Sciatic nerve (tissue), 2 donors: ENCODE results near the gene DLEC1. TPM values are rescaled to one million over a fixed set of nuclear protein-coding genes. Genes with fewer than 3 reads are reported as not detected.
"Not testable (repeated sequence)": the region's sequence is repeated elsewhere in the genome, so short reads cannot be mapped to it uniquely, and the experiment has no call there.

Source experiments
- ATAC-seq: fragments of 200-7000 bp; cut with Tn5 transposase; one replicate; pipeline ENCODE4 v1.9.1; 2020; ENCODE audit warnings: mild to moderate bottlenecking, moderate library complexity
- DNase-seq: peaks from one replicate; pipeline ENCODE4 v3.0.0-alpha.2; 2020; ENCODE audit warnings: low spot score
- intact Hi-C: fragments of 100-400 bp; cut with DNase I; formaldehyde crosslinking; loops from one replicate; pipeline ENCODE4 v1.14.2; 2022
- total RNA-seq: library from RNA; stranded (reverse); fragmentation: NEBNext Ultra II Directional; extraction: Animal tissue kit (Norgen Biotek cat#: 25700); gene quantifications from one replicate; pipeline ENCODE4 v1.2.1, GENCODE V29; 2021
- donor health status: DM: no; HTN: no; CAD: no.
- donor health status: DM: no; HTN: no; CAD: no.

DLEC1 gene
- total RNA-seq, 1 donor from 2014 or later = 4.8 TPM

- DNase-seq (peak; percentile 64), ATAC-seq (no peak)
- intact Hi-C loops = no loop called here
Measured at GRCh38 chr3:38030126-38031021, 8.6 kb upstream of the DLEC1 start.

GRCh38 chr3:38031022-38031994 lies 7.7 kb upstream of the DLEC1 start:
- no peak for ATAC-seq
- DNase-seq = peak; percentile 68
- intact Hi-C loops = no loop called here

GRCh38 chr3:38032328-38032865 lies 6.6 kb upstream of the DLEC1 start:
- ATAC-seq (no peak), DNase-seq (no peak)
- intact Hi-C loops = no loop called here

- DNase-seq, intact Hi-C loops, ATAC-seq: not testable (repeated sequence)
Measured at GRCh38 chr3:38033586-38033985, 5.4 kb upstream of the DLEC1 start.

- intact Hi-C loops, DNase-seq, ATAC-seq: not testable (repeated sequence)
Measured at GRCh38 chr3:38034335-38034734, 4.7 kb upstream of the DLEC1 start.

GRCh38 chr3:38036286-38036685 lies 2.7 kb upstream of the DLEC1 start:
- no peak for ATAC-seq
- DNase-seq = no peak
- intact Hi-C loops = no loop called here

- ATAC-seq (no peak), DNase-seq (no peak)
- intact Hi-C loops = no loop called here
Measured at GRCh38 chr3:38036906-38037305, 2.1 kb upstream of the DLEC1 start.

GRCh38 chr3:38038447-38038911 lies 529 bp upstream of the DLEC1 start:
- intact Hi-C loops = no loop called here
- DNase-seq (no peak), ATAC-seq (peak; percentile 5)

GRCh38 chr3:38039899-38040261 lies 872 bp downstream of the DLEC1 start:
- intact Hi-C loops = no loop called here
- peak; percentile 94 for ATAC-seq
- peak; percentile 77 for DNase-seq

GRCh38 chr3:38040401-38040800 lies 1.4 kb downstream of the DLEC1 start:
- intact Hi-C loops = no loop called here
- ATAC-seq (no peak), DNase-seq (no peak)

- ATAC-seq (no peak), DNase-seq (no peak)
- intact Hi-C loops = no loop called here
Measured at GRCh38 chr3:38043486-38043885, 4.5 kb downstream of the DLEC1 start.

GRCh38 chr3:38046027-38046426 lies 7.0 kb downstream of the DLEC1 start:
- DNase-seq (no peak), ATAC-seq (no peak)
- intact Hi-C loops = no loop called here

GRCh38 chr3:38046821-38047220 lies 7.8 kb downstream of the DLEC1 start:
- no peak for ATAC-seq
- DNase-seq = no peak
- intact Hi-C loops = no loop called here

GRCh38 chr3:38047896-38048295 lies 8.9 kb downstream of the DLEC1 start:
- intact Hi-C loops = no loop called here
- ATAC-seq (no peak), DNase-seq (no peak)

GRCh38 chr3:38049358-38050126 lies 10.5 kb downstream of the DLEC1 start:
- intact Hi-C loops = no loop called here
- no peak for ATAC-seq
- DNase-seq = no peak

GRCh38 chr3:38051131-38051530 lies 12.1 kb downstream of the DLEC1 start:
- intact Hi-C loops = no loop called here
- no peak for DNase-seq
- ATAC-seq = no peak

GRCh38 chr3:38053286-38053685 lies 14.3 kb downstream of the DLEC1 start:
- intact Hi-C loops, DNase-seq, ATAC-seq: not testable (repeated sequence)

- intact Hi-C loops, DNase-seq: not testable (repeated sequence)
- ATAC-seq = peak; percentile 30
Measured at GRCh38 chr3:38053813-38054498, 14.9 kb downstream of the DLEC1 start.
